ENCODE data around the gene GFPT2. TPM values are rescaled to one million over a fixed set of nuclear protein-coding genes. Genes with fewer than 3 reads are reported as not detected.

The GFPT2 gene
- total RNA-seq, 1 donor, result 28.9 TPM

DNA sequence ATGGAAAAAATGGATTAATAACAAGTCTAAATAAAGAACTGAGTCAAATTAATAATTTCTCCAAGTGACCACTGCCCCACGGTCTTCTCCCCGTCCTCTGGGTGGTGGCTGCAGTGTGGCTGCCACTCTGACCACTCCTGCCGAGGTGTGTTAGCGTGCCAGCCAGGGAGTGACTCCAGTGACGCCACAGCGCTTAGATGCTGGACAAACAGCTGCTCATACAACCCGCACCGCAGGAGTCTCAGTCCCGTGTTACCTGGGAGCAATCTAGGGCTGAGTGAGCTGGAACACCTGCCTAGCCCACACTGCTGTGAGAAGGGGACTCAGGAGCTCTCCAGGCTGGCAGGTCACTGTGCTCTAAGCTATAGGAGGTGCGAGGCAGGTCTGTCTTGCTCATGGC, 71.4 kb downstream of the GFPT2 start:
- H3K4me3 ChIP-seq (ENCODE audit: low read depth, low read length), result no peak overlapping the region
- DNase-seq (ENCODE audit: low read depth), result no peak
- TF ChIP-seq CTCF (IDR thresholded peaks at IDR 0.05; ENCODE audit: insufficient read depth, low read depth, low read length), result no peak

DNA sequence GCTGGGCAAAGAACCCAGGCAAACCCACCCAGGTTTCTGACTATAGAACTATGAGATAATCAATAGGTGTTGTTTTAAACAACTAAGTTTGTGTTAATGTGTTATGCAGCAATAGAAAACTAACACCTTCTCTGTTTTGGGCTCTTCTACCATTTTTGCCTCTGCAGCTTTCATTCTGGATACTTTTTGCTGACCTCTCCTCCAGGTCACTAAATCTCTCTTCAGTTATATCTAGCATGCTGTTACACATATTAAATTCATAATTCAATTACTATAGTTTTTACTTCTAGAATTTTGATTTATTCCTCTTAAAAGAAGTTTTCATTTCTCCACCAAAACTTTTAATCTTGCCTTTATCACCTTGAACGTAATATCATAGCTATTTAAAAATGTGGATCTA, 78.4 kb downstream of the GFPT2 start:
- no peak for DNase-seq (ENCODE audit: low read depth)
- no peak for TF ChIP-seq CTCF (IDR thresholded peaks at IDR 0.05; ENCODE audit: insufficient read depth, low read depth, low read length)
- no peak overlapping the region for H3K4me3 ChIP-seq (ENCODE audit: low read depth, low read length)

DNA sequence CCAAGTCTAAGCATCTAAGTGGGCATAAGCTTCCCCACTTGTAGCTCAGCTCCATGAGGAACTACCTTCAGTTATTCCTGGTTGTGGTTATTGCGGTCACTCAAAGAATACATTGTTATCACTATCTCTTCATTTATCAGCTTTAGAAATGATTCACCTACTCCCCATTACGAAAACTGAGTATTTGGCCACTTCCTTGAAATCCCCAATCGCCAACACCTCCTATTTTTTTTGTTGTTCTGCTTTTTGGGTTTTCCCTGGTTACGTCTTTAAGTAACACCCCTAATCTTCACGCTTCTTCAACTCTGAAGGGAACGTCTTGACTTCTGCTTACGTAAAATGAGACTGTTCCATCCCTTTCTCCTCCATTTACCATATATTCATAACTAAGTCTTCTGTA, 81.9 kb downstream of the GFPT2 start:
- DNase-seq (ENCODE audit: low read depth), result no peak
- no peak for TF ChIP-seq CTCF (IDR thresholded peaks at IDR 0.05; ENCODE audit: insufficient read depth, low read depth, low read length)
- no peak overlapping the region for H3K4me3 ChIP-seq (ENCODE audit: low read depth, low read length)

- H3K4me3 ChIP-seq (ENCODE audit: low read depth, low read length), result no peak overlapping the region
- no peak for TF ChIP-seq CTCF (IDR thresholded peaks at IDR 0.05; ENCODE audit: insufficient read depth, low read depth, low read length)
- no peak for DNase-seq (ENCODE audit: low read depth)
Measured at GRCh38 chr5:180259260-180259611, 93.9 kb downstream of the GFPT2 start.

- no peak for TF ChIP-seq CTCF (IDR thresholded peaks at IDR 0.05; ENCODE audit: insufficient read depth, low read depth, low read length)
- no peak for DNase-seq (ENCODE audit: low read depth)
Measured at GRCh38 chr5:180253036-180253824, 99.9 kb downstream of the GFPT2 start.

GRCh38 chr5:180251887-180252286, 101.2 kb downstream of the GFPT2 start:
- TF ChIP-seq CTCF (IDR thresholded peaks at IDR 0.05; ENCODE audit: insufficient read depth, low read depth, low read length), result no peak
- no peak for DNase-seq (ENCODE audit: low read depth)
- no peak overlapping the region for H3K4me3 ChIP-seq (ENCODE audit: low read depth, low read length)

More at GRCh38 chr5:180253036-180253824, 99.9 kb downstream of the GFPT2 start:
- no peak overlapping the region for H3K4me3 ChIP-seq (ENCODE audit: low read depth, low read length)

DNA sequence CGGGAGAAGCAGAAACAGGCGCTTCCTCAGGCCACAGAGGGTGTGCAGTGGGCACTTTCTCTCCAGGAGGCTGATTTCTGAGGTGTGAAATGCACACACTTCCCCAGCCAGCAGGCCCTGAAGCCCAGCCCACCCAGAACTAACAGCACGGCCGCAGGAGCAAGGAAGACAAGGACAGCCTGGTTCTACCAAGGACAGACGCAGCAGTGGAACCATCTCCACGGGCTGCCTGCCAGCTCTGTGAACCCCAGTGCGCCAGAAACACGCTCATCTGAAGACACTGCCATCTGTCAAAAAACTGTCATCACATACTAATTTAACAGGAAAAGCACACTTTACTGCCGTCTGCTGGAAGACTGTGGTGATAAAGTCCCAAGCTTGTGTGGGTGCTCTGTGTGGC, 102.0 kb downstream of the GFPT2 start:
- TF ChIP-seq CTCF (IDR thresholded peaks at IDR 0.05; ENCODE audit: insufficient read depth, low read depth, low read length), result no peak
- no peak for DNase-seq (ENCODE audit: low read depth)
- H3K4me3 ChIP-seq (ENCODE audit: low read depth, low read length), result no peak overlapping the region
